ENCODE data around the gene LEMD1.
"Not testable (repeated sequence)": the region's sequence is repeated elsewhere in the genome, so short reads cannot be mapped to it uniquely, and the experiment has no call there.

The LEMD1 gene

DNA sequence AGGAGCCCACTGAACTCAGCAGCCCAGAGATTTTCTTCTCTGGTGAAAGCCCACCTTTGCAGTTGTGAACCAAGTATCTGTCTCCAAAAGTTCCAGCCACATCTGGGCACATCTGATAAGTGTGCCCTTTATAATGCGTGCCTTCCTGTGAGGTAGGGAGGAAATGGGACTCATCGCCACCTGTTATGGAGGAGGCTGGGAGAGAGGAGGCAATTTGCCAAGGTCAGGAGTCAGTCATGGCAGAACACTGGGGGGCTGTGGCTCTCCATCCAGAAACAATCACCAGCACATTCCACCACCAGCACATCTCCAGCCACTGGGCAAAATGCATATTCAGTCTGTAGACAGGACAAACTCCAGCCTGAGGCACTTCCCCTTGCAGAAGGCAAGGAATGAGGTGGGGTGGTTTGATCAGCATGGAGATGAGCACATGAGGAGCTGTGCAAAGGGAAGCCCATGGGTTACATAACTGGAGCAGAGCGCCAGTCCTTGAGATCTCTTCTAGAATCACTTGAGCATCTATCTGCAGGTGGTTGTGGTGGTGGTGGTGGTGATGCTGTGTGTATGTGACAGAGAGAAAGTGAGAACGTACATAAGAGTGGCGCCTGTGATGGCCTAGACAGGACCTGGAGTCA lies 15.0 kb upstream of the LEMD1 start:
- TF ChIP-seq SNAI2 (CRISPR knock-in tag; IDR thresholded peaks at IDR 0.05) (no peak), ZFP30 (CRISPR knock-in tag; IDR thresholded peaks at IDR 0.05) (no peak), OSR1 (CRISPR knock-in tag; IDR thresholded peaks at IDR 0.05) (no peak), RARB (CRISPR knock-in tag; IDR thresholded peaks at IDR 0.05) (no peak), TOX (CRISPR knock-in tag; IDR thresholded peaks at IDR 0.05; ENCODE audit: borderline replicate concordance) (no peak), ARNTL (CRISPR knock-in tag; IDR thresholded peaks at IDR 0.05; ENCODE audit: borderline replicate concordance, low read depth) (no peak), ESRRG (CRISPR knock-in tag; IDR thresholded peaks at IDR 0.05) (no peak), ZNF70 (CRISPR knock-in tag; IDR thresholded peaks at IDR 0.05) (no peak), ISL1 (CRISPR knock-in tag; IDR thresholded peaks at IDR 0.05) (no peak), ZNF8 (CRISPR knock-in tag; IDR thresholded peaks at IDR 0.05) (no peak), GLIS3 (CRISPR knock-in tag; IDR thresholded peaks at IDR 0.05) (no peak), TCF4 (CRISPR knock-in tag; IDR thresholded peaks at IDR 0.05; ENCODE audit: borderline replicate concordance) (no peak), ZFP3 (CRISPR knock-in tag; IDR thresholded peaks at IDR 0.05) (no peak), ZNF565 (CRISPR knock-in tag; conservative IDR thresholded peaks at IDR 0.05; ENCODE audit: low read depth) (no peak)
- TF ChIP-seq, protein P1, sequence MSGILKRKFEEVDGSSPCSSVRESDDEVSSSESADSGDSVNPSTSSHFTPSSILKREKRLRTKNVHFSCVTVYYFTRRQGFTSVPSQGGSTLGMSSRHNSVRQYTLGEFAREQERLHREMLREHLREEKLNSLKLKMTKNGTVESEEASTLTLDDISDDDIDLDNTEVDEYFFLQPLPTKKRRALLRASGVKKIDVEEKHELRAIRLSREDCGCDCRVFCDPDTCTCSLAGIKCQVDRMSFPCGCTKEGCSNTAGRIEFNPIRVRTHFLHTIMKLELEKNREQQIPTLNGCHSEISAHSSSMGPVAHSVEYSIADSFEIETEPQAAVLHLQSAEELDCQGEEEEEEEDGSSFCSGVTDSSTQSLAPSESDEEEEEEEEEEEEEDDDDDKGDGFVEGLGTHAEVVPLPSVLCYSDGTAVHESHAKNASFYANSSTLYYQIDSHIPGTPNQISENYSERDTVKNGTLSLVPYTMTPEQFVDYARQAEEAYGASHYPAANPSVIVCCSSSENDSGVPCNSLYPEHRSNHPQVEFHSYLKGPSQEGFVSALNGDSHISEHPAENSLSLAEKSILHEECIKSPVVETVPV (CRISPR knock-in tag; IDR thresholded peaks at IDR 0.05): no peak
- TF ChIP-seq, protein P2, sequence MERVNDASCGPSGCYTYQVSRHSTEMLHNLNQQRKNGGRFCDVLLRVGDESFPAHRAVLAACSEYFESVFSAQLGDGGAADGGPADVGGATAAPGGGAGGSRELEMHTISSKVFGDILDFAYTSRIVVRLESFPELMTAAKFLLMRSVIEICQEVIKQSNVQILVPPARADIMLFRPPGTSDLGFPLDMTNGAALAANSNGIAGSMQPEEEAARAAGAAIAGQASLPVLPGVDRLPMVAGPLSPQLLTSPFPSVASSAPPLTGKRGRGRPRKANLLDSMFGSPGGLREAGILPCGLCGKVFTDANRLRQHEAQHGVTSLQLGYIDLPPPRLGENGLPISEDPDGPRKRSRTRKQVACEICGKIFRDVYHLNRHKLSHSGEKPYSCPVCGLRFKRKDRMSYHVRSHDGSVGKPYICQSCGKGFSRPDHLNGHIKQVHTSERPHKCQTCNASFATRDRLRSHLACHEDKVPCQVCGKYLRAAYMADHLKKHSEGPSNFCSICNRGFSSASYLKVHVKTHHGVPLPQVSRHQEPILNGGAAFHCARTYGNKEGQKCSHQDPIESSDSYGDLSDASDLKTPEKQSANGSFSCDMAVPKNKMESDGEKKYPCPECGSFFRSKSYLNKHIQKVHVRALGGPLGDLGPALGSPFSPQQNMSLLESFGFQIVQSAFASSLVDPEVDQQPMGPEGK (CRISPR knock-in tag; IDR thresholded peaks at IDR 0.05; ENCODE audit: borderline replicate concordance): no peak
- TF ChIP-seq, protein P3, sequence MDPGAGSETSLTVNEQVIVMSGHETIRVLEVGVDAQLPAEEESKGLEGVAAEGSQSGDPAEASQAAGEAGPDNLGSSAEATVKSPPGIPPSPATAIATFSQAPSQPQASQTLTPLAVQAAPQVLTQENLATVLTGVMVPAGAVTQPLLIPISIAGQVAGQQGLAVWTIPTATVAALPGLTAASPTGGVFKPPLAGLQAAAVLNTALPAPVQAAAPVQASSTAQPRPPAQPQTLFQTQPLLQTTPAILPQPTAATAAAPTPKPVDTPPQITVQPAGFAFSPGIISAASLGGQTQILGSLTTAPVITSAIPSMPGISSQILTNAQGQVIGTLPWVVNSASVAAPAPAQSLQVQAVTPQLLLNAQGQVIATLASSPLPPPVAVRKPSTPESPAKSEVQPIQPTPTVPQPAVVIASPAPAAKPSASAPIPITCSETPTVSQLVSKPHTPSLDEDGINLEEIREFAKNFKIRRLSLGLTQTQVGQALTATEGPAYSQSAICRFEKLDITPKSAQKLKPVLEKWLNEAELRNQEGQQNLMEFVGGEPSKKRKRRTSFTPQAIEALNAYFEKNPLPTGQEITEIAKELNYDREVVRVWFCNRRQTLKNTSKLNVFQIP (CRISPR knock-in tag; IDR thresholded peaks at IDR 0.05; ENCODE audit: borderline replicate concordance, low read depth): no peak
- TF ChIP-seq, protein P4, sequence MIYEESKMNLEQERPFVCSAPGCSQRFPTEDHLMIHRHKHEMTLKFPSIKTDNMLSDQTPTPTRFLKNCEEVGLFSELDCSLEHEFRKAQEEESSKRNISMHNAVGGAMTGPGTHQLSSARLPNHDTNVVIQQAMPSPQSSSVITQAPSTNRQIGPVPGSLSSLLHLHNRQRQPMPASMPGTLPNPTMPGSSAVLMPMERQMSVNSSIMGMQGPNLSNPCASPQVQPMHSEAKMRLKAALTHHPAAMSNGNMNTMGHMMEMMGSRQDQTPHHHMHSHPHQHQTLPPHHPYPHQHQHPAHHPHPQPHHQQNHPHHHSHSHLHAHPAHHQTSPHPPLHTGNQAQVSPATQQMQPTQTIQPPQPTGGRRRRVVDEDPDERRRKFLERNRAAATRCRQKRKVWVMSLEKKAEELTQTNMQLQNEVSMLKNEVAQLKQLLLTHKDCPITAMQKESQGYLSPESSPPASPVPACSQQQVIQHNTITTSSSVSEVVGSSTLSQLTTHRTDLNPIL (CRISPR knock-in tag; IDR thresholded peaks at IDR 0.05; ENCODE audit: low read depth): no peak
- no peak for ATAC-seq

DNA sequence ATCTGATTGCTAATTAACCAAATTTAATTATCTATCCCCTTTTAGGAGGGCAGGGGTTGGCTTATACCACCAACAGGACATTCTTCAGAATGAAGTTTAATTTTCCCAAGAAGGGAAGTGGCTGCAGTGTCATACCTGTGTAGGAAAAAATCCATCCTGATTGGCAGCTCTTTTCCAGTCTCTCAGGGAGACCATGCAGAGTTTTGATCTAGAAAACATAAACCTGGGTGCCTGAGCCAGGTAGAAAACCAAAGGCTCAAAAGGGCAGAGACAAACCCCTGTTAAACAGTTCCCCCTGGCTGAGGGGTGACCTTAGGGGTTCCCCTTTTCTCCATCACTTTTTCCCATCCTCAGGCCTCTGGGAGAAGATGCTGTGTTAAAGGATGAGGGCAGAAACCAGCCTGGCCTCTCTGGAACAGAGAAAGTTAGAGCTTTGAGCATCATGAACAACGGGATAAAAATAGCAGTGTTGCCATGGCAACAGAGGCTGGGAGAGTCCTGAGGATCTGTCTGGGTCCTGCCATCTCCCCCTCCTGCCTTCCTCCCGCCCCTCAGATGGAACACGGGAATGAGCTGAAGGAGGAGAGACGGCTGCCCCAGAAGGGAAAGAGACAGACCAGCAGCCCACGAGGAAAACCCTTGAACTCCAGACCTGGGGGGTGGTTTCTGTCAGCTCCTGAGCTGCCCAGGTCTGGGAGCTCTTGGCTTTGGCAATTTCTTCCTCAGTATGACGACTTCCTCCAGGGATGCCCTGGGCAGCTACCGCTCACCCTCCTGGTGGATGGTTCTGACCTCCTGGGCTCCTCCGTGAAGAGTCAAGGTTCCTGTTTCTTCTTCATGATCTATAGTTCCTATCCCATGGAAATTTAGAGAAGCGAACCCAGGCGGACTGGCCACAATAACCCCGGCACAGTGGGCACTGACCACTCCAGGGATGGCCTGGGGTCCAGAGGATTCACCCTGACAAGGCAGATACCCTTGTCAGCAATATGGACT lies 14.0 kb upstream of the LEMD1 start:
- TF ChIP-seq TCF4 (CRISPR knock-in tag; IDR thresholded peaks at IDR 0.05; ENCODE audit: borderline replicate concordance): no peak
- no peak for TF ChIP-seq RARB (CRISPR knock-in tag; IDR thresholded peaks at IDR 0.05)
- no peak for ATAC-seq

DNA sequence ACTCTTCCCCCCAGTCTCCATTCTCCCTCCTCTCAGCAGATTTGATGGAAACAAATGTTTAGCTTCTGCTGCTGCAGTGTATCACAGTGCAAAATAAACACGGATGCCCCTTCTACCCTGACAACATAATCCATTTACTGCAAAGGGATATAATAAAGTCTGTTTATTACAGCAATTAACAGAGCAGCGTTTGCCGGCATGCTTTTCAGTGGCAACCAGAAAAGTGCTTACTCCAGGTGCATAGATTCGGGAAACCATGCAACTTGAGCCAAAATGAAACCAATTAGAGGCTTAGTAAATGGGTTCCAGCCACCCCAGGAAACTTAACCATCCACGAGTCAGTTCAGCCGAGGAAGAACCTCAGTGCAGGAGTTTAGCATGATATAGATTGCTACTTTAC lies 12.9 kb upstream of the LEMD1 start:
- ATAC-seq: no peak
- TF ChIP-seq TCF4 (CRISPR knock-in tag; IDR thresholded peaks at IDR 0.05; ENCODE audit: borderline replicate concordance) (0 out of 2 replicates have a peak, but pooled peaks have one; percentile 14), SNAI2 (CRISPR knock-in tag; IDR thresholded peaks at IDR 0.05) (no peak), RARB (CRISPR knock-in tag; IDR thresholded peaks at IDR 0.05) (no peak), ZNF70 (CRISPR knock-in tag; IDR thresholded peaks at IDR 0.05) (no peak)

DNA sequence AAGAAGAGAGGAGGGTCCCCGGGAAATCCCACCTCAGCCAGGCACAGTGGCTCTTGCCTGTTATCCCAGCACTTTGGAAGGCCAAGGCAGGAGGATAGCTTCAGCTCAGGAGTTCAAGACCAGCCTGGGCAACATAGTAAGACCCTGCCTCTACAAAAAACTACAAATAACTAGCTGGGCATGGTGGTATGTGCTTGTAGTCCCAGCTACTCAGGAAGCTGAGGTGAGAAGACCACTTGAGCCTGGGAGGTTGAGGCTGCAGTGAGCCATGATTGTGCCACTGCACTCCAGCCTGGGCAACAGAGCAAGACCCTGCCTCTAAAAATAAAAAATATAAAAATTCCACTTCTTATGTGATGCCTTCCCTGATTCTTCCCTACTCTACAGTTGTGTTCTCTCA lies 10.8 kb upstream of the LEMD1 start:
- not testable (repeated sequence) for ATAC-seq

DNA sequence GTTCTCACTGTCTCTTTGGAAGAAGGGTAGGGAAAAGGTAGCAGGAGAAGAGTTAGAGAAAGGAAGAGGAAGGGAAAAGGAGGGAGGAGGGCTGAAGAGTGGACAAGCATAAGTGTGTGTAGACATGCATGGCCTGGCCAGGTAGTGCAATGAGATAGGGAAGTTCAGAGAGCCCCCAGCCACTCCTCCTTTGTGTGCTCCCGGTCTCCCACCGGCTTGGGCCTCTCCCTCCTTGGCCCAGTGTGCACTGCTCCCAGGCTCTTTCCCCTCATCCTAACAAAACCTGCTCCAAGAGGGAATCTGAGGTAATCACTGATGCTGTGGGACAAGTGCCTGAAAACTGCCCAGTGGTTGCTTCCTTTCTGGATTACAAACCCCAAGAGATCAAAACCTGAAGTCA lies 10.3 kb upstream of the LEMD1 start:
- no peak for ATAC-seq
- TF ChIP-seq OSR1 (CRISPR knock-in tag; IDR thresholded peaks at IDR 0.05): no peak
- TF ChIP-seq, protein P2 (CRISPR knock-in tag; IDR thresholded peaks at IDR 0.05; ENCODE audit: borderline replicate concordance): no peak
- no peak for TF ChIP-seq PPARA (CRISPR knock-in tag; IDR thresholded peaks at IDR 0.05; ENCODE audit: borderline replicate concordance)
- TF ChIP-seq, protein P1 (CRISPR knock-in tag; IDR thresholded peaks at IDR 0.05): no peak
- TF ChIP-seq ZFP30 (CRISPR knock-in tag; IDR thresholded peaks at IDR 0.05): no peak
- no peak for TF ChIP-seq SNAI2 (CRISPR knock-in tag; IDR thresholded peaks at IDR 0.05)
- no peak for TF ChIP-seq TCF4 (CRISPR knock-in tag; IDR thresholded peaks at IDR 0.05; ENCODE audit: borderline replicate concordance)
- no peak for TF ChIP-seq ESRRG (CRISPR knock-in tag; IDR thresholded peaks at IDR 0.05)
- TF ChIP-seq ZNF8 (CRISPR knock-in tag; IDR thresholded peaks at IDR 0.05): no peak
- TF ChIP-seq ISL1 (CRISPR knock-in tag; IDR thresholded peaks at IDR 0.05): no peak
- TF ChIP-seq TOX (CRISPR knock-in tag; IDR thresholded peaks at IDR 0.05; ENCODE audit: borderline replicate concordance): no peak
- no peak for TF ChIP-seq GLIS3 (CRISPR knock-in tag; IDR thresholded peaks at IDR 0.05)

All from SK-N-SH treated with all-trans-retinoic acid at 6 μM for 48 hours (cell line).